Vagina (tissue), 2 donors: ENCODE data around the gene PRIMA1.

Experiments
- CTCF ChIP-seq, 3 experiments: fragments of 450-650 bp in 2 of 3; fragments of 200-600 bp in 1 of 3; sonication (generic) in 1 of 3; IDR thresholded peaks; one replicate each; pipeline ENCODE4 v1.5.1; 2017 to 2019; ENCODE audit warnings: antibody characterized with exemption in 3 of 3, mild to moderate bottlenecking in 2 of 3, moderate library complexity in 2 of 3
- POLR2A ChIP-seq, 2 donors: fragments of 450-650 bp; IDR thresholded peaks; one replicate each; pipeline ENCODE4 v1.6.1; 2017; ENCODE audit warnings: antibody characterized with exemption in 2 of 2, mild to moderate bottlenecking in 2 of 2, moderate library complexity in 2 of 2

GRCh38 chr14:93737634-93738033 is 50.7 kb downstream of the PRIMA1 start:
- TF ChIP-seq CTCF (IDR thresholded peaks at IDR 0.05) (no peak), POLR2A (IDR thresholded peaks at IDR 0.05) (no peak)
